K562 (cell line): ENCODE measurements around the gene TMF1. TPM values are rescaled to one million over a fixed set of nuclear protein-coding genes. Genes with fewer than 3 reads are reported as not detected.

Source experiments
- ATAC-seq: fragments of 200-7000 bp; cut with Tn5 transposase; 3 replicates; pipeline ENCODE4 v1.9.1; 2020; ENCODE audit warnings: moderate library complexity
- BruUV-seq: library from RNA; stranded (reverse); fragments of 400-500 nt; replicated peaks from 2 replicates; lab custom pipeline; 2021; lab: Mats Ljungman, UMichigan
- CTCF ChIA-PET: fragments of 300-600 bp; formaldehyde crosslinking; extraction: SDS; loops from one replicate; lab custom pipeline; 2021; ENCODE audit warnings: low intra/inter-chr PET ratio; lab: Yijun Ruan, JAX
- POLR2A ChIA-PET: fragments of 300-600, 350-650 bp; sonication (Branson Sonifier 250); formaldehyde crosslinking; extraction: SDS; loops from one replicate; lab custom pipeline; 2021; ENCODE audit warnings: antibody characterized with exemption, inconsistent platforms; lab: Yijun Ruan, JAX
- DNase-seq, 4 experiments: peaks; one replicate each; pipeline versions ENCODE4 v3.0.0 to v3.0.0-alpha.2; 2011 to 2018; ENCODE audit warnings: low spot score in 3 of 4, mixed read lengths in 3 of 4; ENCODE audit errors: extremely low read depth in 1 of 4
- FAIRE-seq: peaks from 2 replicates; lab custom pipeline; 2011; peaks lifted over from hg19 to GRCh38; lab: Jason Lieb, UNC
- H2AFZ ChIP-seq: 2 replicates; pipeline ENCODE4 v1.6.0; 2011; ENCODE audit warnings: low read depth, low read length, control low read depth, inconsistent platforms
- H3K27ac ChIP-seq: fragments of 200-600 bp; 3 replicates; pipeline ENCODE4 v1.8.0; 2011; ENCODE audit warnings: low read depth, mild to moderate bottlenecking, control low read depth, inconsistent platforms, low read length, moderate library complexity, mixed read lengths; ENCODE audit errors: extremely low read depth
- H3K27me3 ChIP-seq, 2 experiments: fragments of 300-600 bp in 1 of 2; 2 replicates in 1 of 2; 3 replicates in 1 of 2; pipeline versions ENCODE4 v1.6.0 to v1.8.0; 2011; ENCODE audit warnings: inconsistent platforms in 2 of 2, low read length in 2 of 2, mild to moderate bottlenecking in 1 of 2, mixed read lengths in 1 of 2, moderate library complexity in 1 of 2; ENCODE audit not compliant: control insufficient read depth in 2 of 2, insufficient read depth in 2 of 2
- H3K36me3 ChIP-seq: fragments of 300-600 bp; 3 replicates; pipeline ENCODE4 v1.8.0; 2011; ENCODE audit warnings: mild to moderate bottlenecking, low read length, inconsistent platforms; ENCODE audit not compliant: control insufficient read depth, insufficient read depth
- H3K4me1 ChIP-seq, 2 experiments: fragments of 200-600 bp in 1 of 2; replicated peaks in 1 of 2; 2 replicates in 1 of 2; 3 replicates in 1 of 2; pipeline versions ENCODE4 v1.5.1 to v1.8.0; 2011; ENCODE audit warnings: inconsistent platforms in 2 of 2, low read length in 2 of 2, mild to moderate bottlenecking in 1 of 2, mixed read lengths in 1 of 2, moderate library complexity in 1 of 2; ENCODE audit not compliant: control insufficient read depth in 2 of 2, insufficient read depth in 2 of 2
- H3K4me2 ChIP-seq: 2 replicates; pipeline ENCODE4 v1.6.1; 2011; ENCODE audit warnings: low read length, control low read depth, inconsistent platforms, mixed read lengths; ENCODE audit not compliant: insufficient read depth
- H3K4me3 ChIP-seq: fragments of 200-600 bp; sonication (generic), shearing (Covaris generic); 2 replicates; pipeline ENCODE4 v1.5.1; 2016; ENCODE audit warnings: control low read depth, inconsistent platforms
- H3K79me2 ChIP-seq: fragments of 200-600 bp; 3 replicates; pipeline ENCODE4 v1.8.0; 2011; ENCODE audit warnings: low read length, inconsistent platforms; ENCODE audit not compliant: control insufficient read depth, insufficient read depth
- H3K9ac ChIP-seq, 2 experiments: 2 replicates each; pipeline versions ENCODE4 v1.6.0 to v1.6.1; 2011; ENCODE audit warnings: low read depth in 2 of 2, low read length in 2 of 2, control low read depth in 1 of 2, inconsistent platforms in 1 of 2, mild to moderate bottlenecking in 1 of 2, mixed read lengths in 1 of 2; ENCODE audit not compliant: insufficient read depth in 1 of 2
- H3K9me1 ChIP-seq: one replicate; pipeline ENCODE4 v1.6.0; 2011; ENCODE audit warnings: inconsistent platforms, mild to moderate bottlenecking, low read length, moderate library complexity; ENCODE audit not compliant: control insufficient read depth, insufficient read depth
- H3K9me3 ChIP-seq: replicated peaks from 2 replicates; pipeline ENCODE4 v1.5.1; 2011; ENCODE audit warnings: low read depth, low read length, inconsistent platforms; ENCODE audit not compliant: control insufficient read depth, insufficient read depth
- H4K20me1 ChIP-seq: replicated peaks from 2 replicates; pipeline ENCODE4 v1.6.1; 2011; ENCODE audit warnings: low read length, inconsistent platforms, mixed read lengths; ENCODE audit not compliant: control insufficient read depth, insufficient read depth
- ESRRA ChIP-seq: fragments of 450-650 bp; IDR thresholded peaks from 2 replicates; pipeline ENCODE4 v1.6.1; 2014; ENCODE audit warnings: low read depth, mild to moderate bottlenecking, moderate library complexity, borderline replicate concordance
- SAFB ChIP-seq: fragments of 200-400 bp; formaldehyde crosslinking; IDR thresholded peaks from 2 replicates; pipeline ENCODE4 v1.6.1; 2017; ENCODE audit warnings: low read depth, low read length, borderline replicate concordance
- STAT5B ChIP-seq: fragments of 250-450 bp; sonication (Bioruptor Pico); IDR thresholded peaks from 2 replicates; pipeline ENCODE4 v1.8.0; 2021; ENCODE audit warnings: mild to moderate bottlenecking, inconsistent platforms
- TCF3 ChIP-seq: sonication (generic); formaldehyde crosslinking; IDR thresholded peaks from 2 replicates; pipeline ENCODE4 v1.4.0; 2020; ENCODE audit warnings: mild to moderate bottlenecking, missing genetic modification reagents
- THRAP3 ChIP-seq: fragments of 450-650 bp; IDR thresholded peaks from 2 replicates; pipeline ENCODE4 v1.6.1; 2016; ENCODE audit warnings: mild to moderate bottlenecking, inconsistent platforms, borderline replicate concordance
- WGBS: fragments of 100-300 bp; shearing (Covaris generic); methylation state at CpG from one replicate; pipeline ENCODE4 v1.1.6; 2016; ENCODE audit warnings: low coverage, mixed read lengths; ENCODE audit not compliant: insufficient coverage; ENCODE audit errors: missing lambda C conversion rate; 5-methylcytosine and 5-hydroxymethylcytosine counted together
- in situ Hi-C: fragments of 300-500 bp; cut with MboI; formaldehyde crosslinking; loops from 4 replicates; pipeline ENCODE4 v1.15.0; 2018; ENCODE audit warnings: inconsistent platforms, mixed read lengths
- intact Hi-C: fragments of 100-400 bp; cut with micrococcal nuclease; formaldehyde crosslinking; loops from 2 replicates; pipeline ENCODE4 v1.14.2; 2022
- polyA plus RNA-seq, 8 experiments: library from polyadenylated mRNA; depleted of rRNA in 4 of 8; stranded (reverse) in 5 of 8; unstranded in 3 of 8; fragments of >200 nt; fragmentation: Nextera tagmentation in 2 of 8; fragmentation: Illumina TruSeq in 1 of 8; extraction: Ambion mirVana in 2 of 8; extraction: Trizol in 1 of 8; gene quantifications; 2 replicates each; pipeline versions ENCODE4 v1.2.1 to v1.2.3, GENCODE V29; 2011 to 2014; ENCODE audit warnings: inconsistent platforms in 1 of 8, missing spikeins in 1 of 8
- total RNA-seq, 7 experiments: library from RNA; depleted of rRNA in 6 of 7; stranded (reverse); fragments of >200 nt in 6 of 7; fragmentation: Illumina TruSeq in 2 of 7; extraction: Trizol in 2 of 7; gene quantifications; 2 replicates each; pipeline versions ENCODE4 v1.2.1 to v1.2.3, GENCODE V29; 2011 to 2021; ENCODE audit warnings: low replicate concordance in 1 of 7
- TF ChIP-seq, protein P1 (sequence below): fragments of 250-450 bp; sonication (Bioruptor Pico); IDR thresholded peaks from 2 replicates; pipeline ENCODE4 v1.4.0; 2020; ENCODE audit warnings: mild to moderate bottlenecking, moderate library complexity

The TMF1 gene
- total and polyA plus RNA-seq, 9 of the 15 experiments (the other 6 are each of a cell fraction or from before 2014, with no cell fraction given), result 3.1 to 13.9 (median 10.3) TPM

DNA sequence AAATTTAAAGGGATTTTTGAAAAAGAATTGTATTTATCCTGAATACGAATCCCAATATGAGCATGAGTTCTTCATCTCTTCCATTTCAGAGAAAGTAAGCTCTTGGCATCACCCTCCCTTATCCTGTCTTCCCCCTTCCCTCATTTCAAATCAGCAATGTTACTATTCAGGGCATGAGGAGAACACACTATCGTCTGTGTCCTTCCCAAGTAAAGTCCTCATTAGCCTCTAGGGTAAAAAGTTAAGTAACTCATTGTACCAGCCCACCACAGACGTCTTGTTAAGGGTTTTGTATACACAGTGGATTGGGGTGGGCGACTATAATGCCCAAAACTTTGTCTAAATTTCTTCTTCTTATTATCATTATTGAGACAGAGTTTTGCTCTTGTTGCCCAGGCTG, 47.4 kb upstream of the TMF1 start:
- FAIRE-seq (no peak), DNase-seq (no peak), ATAC-seq (no peak)
- H3K27me3 ChIP-seq, result no peaks in the 10 kb centered on the region
- H3K36me3 ChIP-seq, result peaks cover 12% of the 10 kb centered on the region; the same call in 1 of the 3 replicates
- in situ Hi-C loops, result no loop called here
- no peak overlapping the region for H3K9ac ChIP-seq
- POLR2A ChIA-PET, result interaction anchor here (1.0 to 2.6 kb wide), 2 partner anchors 9 to 36 kb away, joined by 4 to 17 read pairs; no protein-coding TSS in a partner anchor
- TF ChIP-seq, protein P1, sequence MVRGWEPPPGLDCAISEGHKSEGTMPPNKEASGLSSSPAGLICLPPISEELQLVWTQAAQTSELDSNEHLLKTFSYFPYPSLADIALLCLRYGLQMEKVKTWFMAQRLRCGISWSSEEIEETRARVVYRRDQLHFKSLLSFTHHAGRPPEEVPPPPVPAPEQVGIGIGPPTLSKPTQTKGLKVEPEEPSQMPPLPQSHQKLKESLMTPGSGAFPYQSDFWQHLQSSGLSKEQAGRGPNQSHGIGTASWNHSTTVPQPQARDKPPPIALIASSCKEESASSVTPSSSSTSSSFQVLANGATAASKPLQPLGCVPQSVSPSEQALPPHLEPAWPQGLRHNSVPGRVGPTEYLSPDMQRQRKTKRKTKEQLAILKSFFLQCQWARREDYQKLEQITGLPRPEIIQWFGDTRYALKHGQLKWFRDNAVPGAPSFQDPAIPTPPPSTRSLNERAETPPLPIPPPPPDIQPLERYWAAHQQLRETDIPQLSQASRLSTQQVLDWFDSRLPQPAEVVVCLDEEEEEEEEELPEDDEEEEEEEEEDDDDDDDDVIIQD, result no peak
- no peak for TF ChIP-seq TCF3 (CRISPR knock-in tag)
- no peak for TF ChIP-seq SAFB
- TF ChIP-seq ESRRA, result no peak
- no peak for TF ChIP-seq THRAP3
- no peak for TF ChIP-seq STAT5B
- no peak overlapping the region for H3K4me3 ChIP-seq
- no peak overlapping the region for H2AFZ ChIP-seq
- WGBS, result 70% methylated on average over 4 of the region's 4 CpGs
- no peak overlapping the region for H3K27ac ChIP-seq
- no peaks in the 10 kb centered on the region for H4K20me1 ChIP-seq
- no TSS peak for BruUV-seq
- no peaks in the 10 kb centered on the region for H3K9me1 ChIP-seq
- intact Hi-C loops, result no loop called here
- H3K4me2 ChIP-seq, result no peak overlapping the region
- no peaks in the 10 kb centered on the region for H3K79me2 ChIP-seq
- CTCF ChIA-PET, result no interaction called here
- H3K4me1 ChIP-seq, result peaks cover 3 to 5% of the 10 kb centered on the region in 2 experiments; a peak in 4 of 5 replicates
- H3K9me3 ChIP-seq, result no peaks in the 10 kb centered on the region
